ENCODE results near the gene TAOK3.

Gene TAOK3

DNA sequence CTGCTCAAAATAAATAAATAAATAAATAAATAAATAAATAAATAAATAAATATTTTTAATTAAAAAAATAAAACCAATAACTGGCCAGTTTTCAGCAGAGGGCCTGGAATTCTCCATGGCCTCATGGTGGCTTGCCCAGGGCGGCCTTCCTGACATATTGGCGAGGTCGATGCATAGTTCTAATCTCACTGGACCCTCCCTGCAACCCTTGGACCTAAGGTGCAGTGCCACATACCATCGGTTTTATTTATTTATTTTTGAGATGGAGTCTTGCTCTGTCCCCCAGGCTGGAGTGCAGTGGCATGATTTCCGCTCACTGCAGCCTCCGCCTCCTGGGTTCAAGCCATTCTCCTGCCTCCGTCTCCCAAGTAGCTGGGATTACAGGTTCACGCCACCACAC is 265.0 kb downstream of the TAOK3 start:
- Histone ChIP-seq H3K4me1 (no peaks in the 10 kb centered on the region), H3K9me3 (no peaks in the 10 kb centered on the region), H3K36me3 (no peaks in the 10 kb centered on the region), H3K4me3 (ENCODE audit: low read depth, low read length) (no peak overlapping the region), H3K27me3 (no peaks in the 10 kb centered on the region)
- no peak for TF ChIP-seq CTCF (IDR thresholded peaks at IDR 0.05; ENCODE audit: low read depth, low read length)
- DNase-seq, result no peak

DNA sequence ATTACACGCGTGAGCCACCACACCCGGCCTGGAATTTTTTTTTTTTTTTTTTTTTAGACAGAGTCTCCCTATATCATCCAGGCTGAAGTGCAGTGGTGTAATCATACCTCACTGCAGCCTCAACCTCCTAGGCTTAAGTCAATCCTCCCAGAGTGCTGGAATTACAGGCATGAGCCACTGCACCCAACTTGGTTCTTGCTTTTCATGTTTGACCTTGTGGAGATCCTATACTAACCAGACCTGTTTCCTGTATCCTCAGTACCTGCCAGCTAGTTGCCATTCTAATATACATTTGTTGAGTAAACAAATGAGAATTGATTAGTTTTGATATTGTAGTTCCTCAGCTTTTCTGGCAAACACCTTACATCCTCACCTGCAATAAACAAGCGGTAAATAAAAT is 265.7 kb downstream of the TAOK3 start:
- Histone ChIP-seq H3K4me1 (no peaks in the 10 kb centered on the region), H3K27me3 (no peaks in the 10 kb centered on the region), H3K36me3 (no peaks in the 10 kb centered on the region), H3K9me3 (no peaks in the 10 kb centered on the region), H3K4me3 (ENCODE audit: low read depth, low read length) (no peak overlapping the region)
- no peak for TF ChIP-seq CTCF (IDR thresholded peaks at IDR 0.05; ENCODE audit: low read depth, low read length)
- DNase-seq, result no peak

GRCh38 chr12:118103601-118104382 is 268.9 kb downstream of the TAOK3 start, which contains the start of gene VSIG10:
VSIG10 (minus strand) TSS chr12:118104011; CDS start chr12:118103671, 340 bp downstream.
- H3K36me3 ChIP-seq, result no peaks in the 10 kb centered on the region
- no peak for TF ChIP-seq CTCF (IDR thresholded peaks at IDR 0.05; ENCODE audit: low read depth, low read length)
- H3K4me3 ChIP-seq (ENCODE audit: low read depth, low read length), result peak within 1 kb of the TSS; percentile 87
- no peaks in the 10 kb centered on the region for H3K9me3 ChIP-seq
- no peaks in the 10 kb centered on the region for H3K4me1 ChIP-seq
- DNase-seq, result peak; percentile 79
- no peaks in the 10 kb centered on the region for H3K27me3 ChIP-seq

GRCh38 chr12:118103201-118103600 is 269.5 kb downstream of the TAOK3 start:
- Histone ChIP-seq H3K4me1 (peaks cover 2% of the 10 kb centered on the region; the same call in 1 of the 2 replicates), H3K9me3 (no peaks in the 10 kb centered on the region), H3K36me3 (no peaks in the 10 kb centered on the region), H3K4me3 (ENCODE audit: low read depth, low read length) (peak overlapping the region; percentile 87), H3K27me3 (no peaks in the 10 kb centered on the region)
- no peak for TF ChIP-seq CTCF (IDR thresholded peaks at IDR 0.05; ENCODE audit: low read depth, low read length)
- DNase-seq, result no peak

GRCh38 chr12:118102609-118103008 is 270.1 kb downstream of the TAOK3 start:
- no peaks in the 10 kb centered on the region for H3K9me3 ChIP-seq
- H3K27me3 ChIP-seq, result no peaks in the 10 kb centered on the region
- no peaks in the 10 kb centered on the region for H3K36me3 ChIP-seq
- no peak for DNase-seq
- H3K4me1 ChIP-seq, result peaks cover 2% of the 10 kb centered on the region; the same call in 1 of the 2 replicates
- no peak for TF ChIP-seq CTCF (IDR thresholded peaks at IDR 0.05; ENCODE audit: low read depth, low read length)
- H3K4me3 ChIP-seq (ENCODE audit: low read depth, low read length), result peak overlapping the region; percentile 87

DNA sequence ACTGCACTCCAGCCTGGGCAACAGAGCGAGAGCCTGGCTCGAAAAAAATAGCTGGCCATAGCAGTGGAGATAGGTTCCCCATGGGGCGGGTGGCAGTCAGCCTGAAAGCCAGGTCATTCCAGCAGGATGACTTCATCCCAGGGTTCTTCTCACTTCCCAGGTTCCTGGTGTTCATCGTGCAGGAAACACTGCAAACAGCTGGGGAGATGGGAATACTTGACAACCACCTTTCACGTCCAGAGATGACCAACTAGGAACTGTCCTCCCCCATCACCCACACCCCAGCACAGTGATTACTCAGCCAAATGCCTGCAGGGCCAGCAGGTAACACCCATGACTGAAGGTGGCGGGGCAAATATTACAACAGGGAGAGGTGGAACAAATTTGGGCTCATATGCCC is 270.6 kb downstream of the TAOK3 start:
- Histone ChIP-seq H3K36me3 (no peaks in the 10 kb centered on the region), H3K9me3 (no peaks in the 10 kb centered on the region), H3K4me1 (peaks cover 2% of the 10 kb centered on the region; the same call in 1 of the 2 replicates), H3K27me3 (no peaks in the 10 kb centered on the region), H3K4me3 (ENCODE audit: low read depth, low read length) (no peak overlapping the region; the same call in 1 of the 2 replicates)
- no peak for DNase-seq
- no peak for TF ChIP-seq CTCF (IDR thresholded peaks at IDR 0.05; ENCODE audit: low read depth, low read length)

All from BE2C (cell line).